ENCODE measurements around the gene MADCAM1.

GRCh38 chr19:522726-523125 lies 26.4 kb downstream of the MADCAM1 start:
- TF ChIP-seq POLR2AphosphoS5 (IDR thresholded peaks at IDR 0.05; ENCODE audit: low read depth, low read length) = no peak
- no peak for TF ChIP-seq POLR2A (IDR thresholded peaks at IDR 0.05; ENCODE audit: low read depth, low read length)
